Activated B cell treated with CpG ODN at 0.5 μM for 24 hours (primary cell): ENCODE measurements around the gene OR2C3. TPM values are rescaled to one million over a fixed set of nuclear protein-coding genes. Genes with fewer than 3 reads are reported as not detected.

Experiments used
- ATAC-seq: fragments of 200-7000 bp; cut with Tn5 transposase; one replicate; pipeline ENCODE4 v1.10.0; 2021; ENCODE audit warnings: low read depth, mild to moderate bottlenecking, moderate library complexity
- CTCF ChIA-PET: fragments of 350-600 bp; sonication (Branson Sonifier 250); formaldehyde crosslinking; loops from one replicate; lab custom pipeline; 2021; ENCODE audit warnings: antibody characterized with exemption; lab: Charles Lee
- POLR2A ChIA-PET: fragments of 350-600 bp; sonication (Branson Sonifier 250); formaldehyde crosslinking; loops from one replicate; lab custom pipeline; 2021; ENCODE audit warnings: antibody characterized with exemption; lab: Charles Lee
- DNase-seq: peaks from one replicate; pipeline ENCODE4 v3.0.0; 2022
- H3K27ac Mint-ChIP-seq: one replicate; pipeline ENCODE4 v1.8.0; 2020; ENCODE audit warnings: mixed read lengths
- H3K27me3 Mint-ChIP-seq: one replicate; pipeline ENCODE4 v1.8.0; 2021; ENCODE audit warnings: mixed read lengths
- H3K36me3 Mint-ChIP-seq: one replicate; pipeline ENCODE4 v1.8.0; 2021; ENCODE audit warnings: low read depth, mixed read lengths
- H3K4me1 Mint-ChIP-seq: one replicate; pipeline ENCODE4 v1.8.0; 2021; ENCODE audit warnings: mixed read lengths
- H3K4me3 Mint-ChIP-seq: one replicate; pipeline ENCODE4 v1.8.0; 2020; ENCODE audit warnings: mild to moderate bottlenecking, mixed read lengths
- H3K9me3 Mint-ChIP-seq: one replicate; pipeline ENCODE4 v1.8.0; 2020; ENCODE audit warnings: mixed read lengths
- intact Hi-C: fragments of 100-400 bp; cut with micrococcal nuclease; formaldehyde crosslinking; loops from one replicate; pipeline ENCODE4 v1.15.1; 2024
- total RNA-seq: library from RNA; stranded (reverse); gene quantifications from 2 replicates; pipeline ENCODE4 v1.2.3, GENCODE V29; 2022
- TF ChIP-seq, protein P1 (sequence below): fragments of 200-600 bp; IDR thresholded peaks from one replicate; pipeline ENCODE4 v1.8.0; 2022; ENCODE audit warnings: antibody characterized with exemption, mild to moderate bottlenecking

The OR2C3 gene
- total RNA-seq, 1 donor from 2014 or later: not detected

DNA sequence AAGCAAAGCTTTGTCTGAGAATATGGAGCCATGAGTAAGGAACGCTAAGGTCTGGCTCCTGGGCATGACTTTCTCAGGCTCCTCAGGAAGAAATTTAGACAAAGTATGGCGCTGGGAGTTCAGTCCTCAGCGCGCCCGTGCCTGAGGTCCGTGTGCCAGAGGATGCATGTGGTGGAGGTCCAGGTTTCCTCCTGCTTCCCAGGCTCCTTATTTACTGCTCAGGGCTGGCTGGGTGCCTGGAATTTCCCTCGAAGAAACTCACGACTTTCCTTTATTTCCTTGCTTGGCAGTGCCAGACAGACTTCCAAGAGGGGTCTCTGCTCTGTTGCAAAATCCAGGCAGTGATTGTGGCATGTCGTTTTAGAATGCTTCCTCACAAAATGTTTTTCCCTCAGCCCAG, 26.0 kb upstream of the OR2C3 start:
- Mint-ChIP-seq H3K36me3 (no peaks in the 10 kb centered on the region), H3K9me3 (no peaks in the 10 kb centered on the region), H3K4me3 (no peak overlapping the region), H3K4me1 (no peaks in the 10 kb centered on the region), H3K27ac (no peak overlapping the region), H3K27me3 (no peaks in the 10 kb centered on the region)
- intact Hi-C loops: no loop called here
- DNase-seq (no peak), ATAC-seq (no peak)
- TF ChIP-seq, protein P1, sequence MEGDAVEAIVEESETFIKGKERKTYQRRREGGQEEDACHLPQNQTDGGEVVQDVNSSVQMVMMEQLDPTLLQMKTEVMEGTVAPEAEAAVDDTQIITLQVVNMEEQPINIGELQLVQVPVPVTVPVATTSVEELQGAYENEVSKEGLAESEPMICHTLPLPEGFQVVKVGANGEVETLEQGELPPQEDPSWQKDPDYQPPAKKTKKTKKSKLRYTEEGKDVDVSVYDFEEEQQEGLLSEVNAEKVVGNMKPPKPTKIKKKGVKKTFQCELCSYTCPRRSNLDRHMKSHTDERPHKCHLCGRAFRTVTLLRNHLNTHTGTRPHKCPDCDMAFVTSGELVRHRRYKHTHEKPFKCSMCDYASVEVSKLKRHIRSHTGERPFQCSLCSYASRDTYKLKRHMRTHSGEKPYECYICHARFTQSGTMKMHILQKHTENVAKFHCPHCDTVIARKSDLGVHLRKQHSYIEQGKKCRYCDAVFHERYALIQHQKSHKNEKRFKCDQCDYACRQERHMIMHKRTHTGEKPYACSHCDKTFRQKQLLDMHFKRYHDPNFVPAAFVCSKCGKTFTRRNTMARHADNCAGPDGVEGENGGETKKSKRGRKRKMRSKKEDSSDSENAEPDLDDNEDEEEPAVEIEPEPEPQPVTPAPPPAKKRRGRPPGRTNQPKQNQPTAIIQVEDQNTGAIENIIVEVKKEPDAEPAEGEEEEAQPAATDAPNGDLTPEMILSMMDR: no peak
- ChIA-PET POLR2A (no interaction called here), CTCF (no interaction called here)

- H3K4me1 Mint-ChIP-seq: no peaks in the 10 kb centered on the region
- DNase-seq: no peak
- ChIA-PET CTCF (no interaction called here), POLR2A (no interaction called here)
- no peak overlapping the region for H3K4me3 Mint-ChIP-seq
- H3K27me3 Mint-ChIP-seq: no peaks in the 10 kb centered on the region
- intact Hi-C loops: no loop called here
- H3K36me3 Mint-ChIP-seq: no peaks in the 10 kb centered on the region
- TF ChIP-seq, protein P1: no peak
- H3K27ac Mint-ChIP-seq: no peak overlapping the region
- no peaks in the 10 kb centered on the region for H3K9me3 Mint-ChIP-seq
- no peak for ATAC-seq
These were observed 25.5 kb upstream of the OR2C3 start for GRCh38 chr1:247561711-247562110.

- H3K27ac Mint-ChIP-seq: no peak overlapping the region
- intact Hi-C loops: no loop called here
- no peaks in the 10 kb centered on the region for H3K9me3 Mint-ChIP-seq
These were observed 21.9 kb upstream of the OR2C3 start for GRCh38 chr1:247557926-247558674.

DNA sequence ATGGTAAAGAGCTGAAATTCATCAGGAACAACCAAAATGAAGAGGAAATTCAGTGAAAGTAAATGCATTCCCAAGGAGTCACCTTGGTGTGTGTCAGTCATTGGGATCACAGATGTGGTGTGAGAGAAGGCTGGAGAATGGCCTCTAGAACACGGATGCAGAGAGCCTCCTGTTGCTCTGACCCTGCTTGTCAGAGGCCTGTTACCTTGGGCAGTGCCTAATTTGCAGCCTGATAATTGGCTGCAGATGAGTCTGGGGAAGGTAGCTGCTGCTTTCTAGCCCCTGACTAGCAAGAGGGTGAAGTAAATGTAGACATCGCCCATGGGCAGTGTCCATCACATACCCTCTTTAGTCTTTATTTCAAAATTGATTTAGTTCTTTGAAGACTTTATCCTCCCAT, 16.0 kb upstream of the OR2C3 start:
- ChIA-PET CTCF (no interaction called here), POLR2A (no interaction called here)
- no peaks in the 10 kb centered on the region for H3K36me3 Mint-ChIP-seq
- H3K4me1 Mint-ChIP-seq: peaks cover 7% of the 10 kb centered on the region
- no peaks in the 10 kb centered on the region for H3K9me3 Mint-ChIP-seq
- intact Hi-C loops: no loop called here
- ATAC-seq (no peak), DNase-seq (no peak)
- TF ChIP-seq, protein P1: no peak
- peaks cover 11% of the 10 kb centered on the region for H3K27me3 Mint-ChIP-seq
- H3K4me3 Mint-ChIP-seq: no peak overlapping the region
- no peak overlapping the region for H3K27ac Mint-ChIP-seq

More at GRCh38 chr1:247557926-247558674, 21.9 kb upstream of the OR2C3 start:
- ChIA-PET CTCF (no interaction called here), POLR2A (no interaction called here)
- no peaks in the 10 kb centered on the region for H3K27me3 Mint-ChIP-seq
- no peak overlapping the region for H3K4me3 Mint-ChIP-seq
- H3K4me1 Mint-ChIP-seq: no peaks in the 10 kb centered on the region
- no peaks in the 10 kb centered on the region for H3K36me3 Mint-ChIP-seq
- no peak for ATAC-seq
- no peak for DNase-seq
- TF ChIP-seq, protein P1: no peak

- ChIA-PET POLR2A (no interaction called here), CTCF (no interaction called here)
- DNase-seq: no peak
- no peak for ATAC-seq
- TF ChIP-seq, protein P1: no peak
- H3K9me3 Mint-ChIP-seq: no peaks in the 10 kb centered on the region
- no peak overlapping the region for H3K4me3 Mint-ChIP-seq
- no peak overlapping the region for H3K27ac Mint-ChIP-seq
- intact Hi-C loops: no loop called here
- H3K4me1 Mint-ChIP-seq: peaks cover 7% of the 10 kb centered on the region
- no peaks in the 10 kb centered on the region for H3K36me3 Mint-ChIP-seq
- H3K27me3 Mint-ChIP-seq: peaks cover 11% of the 10 kb centered on the region
These were observed 15.5 kb upstream of the OR2C3 start for GRCh38 chr1:247551721-247552120.
